GM18519 (cell line): Measurements from ENCODE around the gene PIEZO2.
A peak's percentile ranks its signal among the peaks of the same experiment; 100 is the strongest.
"Not testable (repeated sequence)": the region's sequence is repeated elsewhere in the genome, so short reads cannot be mapped to it uniquely, and the experiment has no call there.

Experiments used
- ATAC-seq: cut with Tn5 transposase; IDR thresholded peaks from one replicate; pipeline ENCODE4 v1.9.1; 2021; ENCODE audit warnings: mild to moderate bottlenecking, moderate library complexity; ENCODE audit not compliant: unreplicated experiment, low FRiP score

PIEZO2 gene

GRCh38 chr18:10936176-10937053 is 213.0 kb downstream of the PIEZO2 start:
- ATAC-seq, result no peak

GRCh38 chr18:10935588-10935987 is 213.8 kb downstream of the PIEZO2 start:
- no peak for ATAC-seq

DNA sequence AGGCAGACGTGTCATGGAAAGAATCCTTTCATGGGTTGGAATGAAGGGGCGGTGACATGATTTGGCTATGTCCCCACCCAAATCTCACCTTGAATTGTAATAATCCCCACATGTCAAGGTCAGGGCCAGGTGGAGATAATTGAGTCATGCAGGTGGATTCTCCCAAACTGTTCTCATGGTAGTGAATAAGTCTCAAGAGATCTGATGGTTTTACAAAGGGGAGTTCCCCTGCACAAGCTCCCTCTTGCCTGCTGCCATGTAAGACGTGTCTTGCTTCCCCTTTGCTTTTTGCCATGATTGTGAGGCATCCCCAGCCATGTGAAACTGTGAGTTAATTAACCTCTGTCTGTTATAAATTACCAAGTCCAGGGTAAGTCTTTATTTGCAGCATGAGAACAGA is 215.7 kb downstream of the PIEZO2 start:
- not testable (repeated sequence) for ATAC-seq

DNA sequence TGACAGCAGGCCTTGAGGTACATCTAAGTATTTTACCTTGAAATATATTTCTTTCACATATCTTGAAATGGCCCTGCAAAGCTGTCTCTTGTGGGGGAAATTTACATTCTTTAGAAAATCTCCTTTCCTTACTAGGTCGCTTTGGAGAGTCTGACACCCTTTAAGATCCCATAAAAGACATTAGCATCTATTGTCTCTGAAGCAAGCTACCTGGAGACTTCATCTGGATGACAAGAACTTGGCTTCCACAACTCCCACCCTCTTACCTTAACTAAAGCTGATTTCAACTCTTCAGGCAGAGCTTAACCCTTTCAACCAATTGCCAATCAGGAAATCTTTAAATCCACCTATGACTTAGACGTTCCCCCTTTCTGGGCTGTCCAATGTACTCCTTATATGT is 219.3 kb downstream of the PIEZO2 start:
- ATAC-seq, result no peak

DNA sequence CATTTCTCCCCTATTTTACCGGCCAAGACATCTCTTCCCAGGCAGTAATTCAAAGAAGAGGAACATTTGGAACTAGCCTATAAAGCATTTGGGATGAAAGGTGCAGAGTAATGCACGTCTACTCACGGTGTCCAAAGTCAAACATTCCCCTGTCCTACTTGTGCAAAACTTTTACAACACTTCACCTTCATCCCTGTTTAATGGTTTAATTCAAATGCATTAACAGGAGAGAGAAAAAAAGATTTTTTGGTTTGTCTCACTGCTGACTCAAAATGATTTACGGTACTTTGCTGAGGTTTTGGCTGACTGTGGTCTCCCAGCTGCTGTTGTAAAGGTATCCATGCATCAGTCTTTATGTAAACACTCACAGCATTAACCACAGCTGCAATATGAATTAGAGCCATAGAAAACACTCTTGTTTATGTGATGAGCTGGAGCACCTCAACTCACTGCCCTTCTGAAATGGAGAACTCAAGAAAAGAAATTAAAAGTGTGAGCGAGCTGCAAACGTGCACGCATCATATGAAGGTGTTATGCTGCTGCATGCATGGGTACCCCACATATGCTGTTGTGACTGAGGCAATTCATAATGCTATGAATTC is 220.5 kb downstream of the PIEZO2 start:
- ATAC-seq, result peak; percentile 85

- ATAC-seq, result no peak
Measured at GRCh38 chr18:10928011-10928771, 221.2 kb downstream of the PIEZO2 start.

- ATAC-seq, result no peak
Measured at GRCh38 chr18:10927286-10927992, 221.9 kb downstream of the PIEZO2 start.

GRCh38 chr18:10926621-10927161 is 222.7 kb downstream of the PIEZO2 start:
- no peak for ATAC-seq

DNA sequence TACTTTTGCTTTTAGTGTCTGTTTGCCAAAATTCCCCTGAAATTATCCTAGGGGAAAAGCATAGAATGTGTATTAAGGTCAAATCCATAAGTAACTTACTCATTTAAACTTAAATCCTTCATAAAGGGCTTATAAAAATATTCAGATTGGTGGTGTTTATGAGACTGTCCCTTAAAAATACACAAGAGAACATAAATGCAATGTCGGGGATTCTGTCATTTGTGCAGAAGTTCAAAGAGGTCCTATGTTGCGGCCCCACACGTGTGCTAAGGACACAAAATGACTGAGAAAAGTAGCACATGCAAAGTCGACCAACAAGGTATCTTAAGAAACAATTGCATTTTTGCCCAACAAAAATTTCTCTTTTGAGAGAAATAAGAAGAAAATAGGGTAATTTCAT is 225.1 kb downstream of the PIEZO2 start:
- ATAC-seq, result no peak

GRCh38 chr18:10923551-10924070 is 225.8 kb downstream of the PIEZO2 start:
- no peak for ATAC-seq

DNA sequence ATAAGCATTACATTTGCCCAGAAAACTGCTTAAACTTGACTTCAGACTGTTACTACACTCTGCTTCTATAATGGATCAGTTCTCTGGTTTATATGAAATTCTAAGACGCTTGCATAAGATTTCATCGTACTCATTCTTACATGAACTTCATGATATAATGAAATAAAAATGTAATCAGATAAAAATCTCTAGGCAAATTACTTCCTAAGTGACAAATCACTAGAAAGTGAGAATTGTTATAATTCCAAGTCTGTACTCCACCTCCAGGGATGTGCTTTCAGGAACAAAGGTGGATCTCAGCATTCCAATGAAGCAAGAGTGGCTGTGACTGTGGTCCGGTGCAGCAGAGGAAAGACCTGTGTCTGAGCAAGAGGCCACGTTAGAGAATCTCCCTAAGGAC is 226.2 kb downstream of the PIEZO2 start:
- ATAC-seq, result no peak

DNA sequence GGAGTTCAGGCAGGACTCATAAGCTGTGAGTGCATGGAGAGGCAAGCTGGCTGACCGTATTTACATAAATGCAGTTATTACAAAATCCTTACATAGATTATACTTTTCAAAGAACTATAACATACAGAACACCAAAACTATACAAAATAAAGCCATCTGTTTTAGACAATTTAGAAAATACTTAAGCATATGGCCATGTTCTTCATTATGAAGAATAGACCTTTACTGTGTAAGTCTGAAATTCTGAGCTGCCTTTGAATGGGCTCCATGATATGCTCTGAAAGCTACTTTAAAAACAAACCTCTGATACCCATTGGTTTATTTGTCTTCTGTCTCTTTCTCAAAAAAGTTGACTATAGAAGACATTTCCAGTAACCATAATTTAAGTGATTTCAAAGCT is 226.7 kb downstream of the PIEZO2 start:
- not testable (repeated sequence) for ATAC-seq

DNA sequence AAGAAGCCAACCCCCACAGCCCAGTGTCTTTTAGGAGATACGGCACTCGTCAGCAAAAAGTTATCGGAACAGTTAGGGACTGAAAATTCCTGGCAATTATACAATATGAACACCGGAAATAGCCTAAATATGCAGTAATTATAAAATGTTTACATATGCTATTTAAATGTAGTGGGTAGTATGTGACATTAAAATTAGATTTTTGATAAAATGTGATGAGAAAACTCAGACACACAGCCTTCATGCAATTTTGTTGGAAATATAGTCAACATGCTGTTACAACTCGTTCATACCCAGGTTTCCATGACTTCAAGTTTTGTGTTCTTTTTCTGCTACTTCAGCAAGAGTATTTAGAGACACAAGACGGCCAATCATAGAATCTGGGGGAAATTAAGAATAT is 229.1 kb downstream of the PIEZO2 start:
- not testable (repeated sequence) for ATAC-seq

DNA sequence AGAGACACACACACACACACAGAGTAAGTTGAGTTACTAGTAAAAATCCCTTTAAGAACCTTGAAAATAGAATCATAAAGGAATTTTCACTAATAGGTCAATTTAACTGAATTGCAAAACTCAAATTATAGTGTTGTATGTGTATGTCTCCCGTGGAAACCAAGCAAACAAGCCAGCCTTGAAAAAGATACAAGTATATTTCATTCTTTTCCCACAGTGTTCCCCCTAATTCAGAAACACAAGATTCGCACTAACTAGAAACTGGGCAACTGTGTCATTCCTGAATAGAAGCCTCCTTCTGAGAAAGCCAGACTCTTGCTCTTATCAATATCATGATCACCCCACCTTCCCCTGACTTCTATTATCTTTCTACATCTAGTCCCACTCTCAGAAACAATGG is 229.5 kb downstream of the PIEZO2 start:
- ATAC-seq, result no peak

DNA sequence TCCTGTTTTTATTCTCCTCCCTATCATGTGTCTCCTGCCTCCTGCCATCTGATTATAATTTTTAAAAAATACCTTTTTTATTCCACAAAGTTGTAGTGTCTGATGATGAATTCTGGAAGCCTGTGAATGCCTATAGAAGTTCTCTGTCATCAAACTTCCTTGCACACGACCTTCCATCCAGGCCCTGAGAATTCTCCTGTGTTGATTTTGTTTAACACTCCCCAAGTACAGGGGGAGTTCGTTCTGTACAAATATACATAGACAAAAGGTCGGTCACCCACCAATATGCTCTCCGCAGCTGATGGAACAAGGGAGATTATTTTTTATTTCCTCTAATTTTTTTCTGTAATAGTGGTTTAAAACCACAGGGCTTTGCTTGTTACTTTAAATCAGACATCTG is 232.5 kb downstream of the PIEZO2 start:
- ATAC-seq, result no peak

- ATAC-seq, result no peak
Measured at GRCh38 chr18:10916387-10916786, 233.0 kb downstream of the PIEZO2 start.

- ATAC-seq, result not testable (repeated sequence)
Measured at GRCh38 chr18:10915748-10916147, 233.6 kb downstream of the PIEZO2 start.

- not testable (repeated sequence) for ATAC-seq
Measured at GRCh38 chr18:10914610-10915009, 234.8 kb downstream of the PIEZO2 start.

GRCh38 chr18:10913919-10914318 is 235.4 kb downstream of the PIEZO2 start:
- no peak for ATAC-seq
